Adipose tissue (tissue), 3 donors: Measurements from ENCODE around the gene IL17RD. TPM values are rescaled to one million over a fixed set of nuclear protein-coding genes. Genes with fewer than 3 reads are reported as not detected.
"Not testable (repeated sequence)": the region's sequence is repeated elsewhere in the genome, so short reads cannot be mapped to it uniquely, and the experiment has no call there.

Source experiments
- H3K27ac ChIP-seq: one replicate; pipeline ENCODE4 v1.5.1; 2013; ENCODE audit warnings: low read depth, low read length
- WGBS, 3 donors: extraction: QIAGEN DNeasy Blood & Tissue Kit; methylation state at CpG; one replicate each; pipeline ENCODE4 v1.1.7; 2013; 5-methylcytosine and 5-hydroxymethylcytosine counted together
- polyA plus RNA-seq, 3 donors: library from polyadenylated mRNA; stranded (reverse); fragments of 200-250 nt; gene quantifications; one replicate each; pipeline ENCODE4 v1.2.3, GENCODE V29; 2013
- donor health status: healthy with polysubstance abuse.
- donor health status: Bipolar disorder and iron deficiency.
- donor health status: healthy.

Gene IL17RD
- polyA plus RNA-seq, 3 donors = 0.60 to 3.1 (median 0.85) TPM

DNA sequence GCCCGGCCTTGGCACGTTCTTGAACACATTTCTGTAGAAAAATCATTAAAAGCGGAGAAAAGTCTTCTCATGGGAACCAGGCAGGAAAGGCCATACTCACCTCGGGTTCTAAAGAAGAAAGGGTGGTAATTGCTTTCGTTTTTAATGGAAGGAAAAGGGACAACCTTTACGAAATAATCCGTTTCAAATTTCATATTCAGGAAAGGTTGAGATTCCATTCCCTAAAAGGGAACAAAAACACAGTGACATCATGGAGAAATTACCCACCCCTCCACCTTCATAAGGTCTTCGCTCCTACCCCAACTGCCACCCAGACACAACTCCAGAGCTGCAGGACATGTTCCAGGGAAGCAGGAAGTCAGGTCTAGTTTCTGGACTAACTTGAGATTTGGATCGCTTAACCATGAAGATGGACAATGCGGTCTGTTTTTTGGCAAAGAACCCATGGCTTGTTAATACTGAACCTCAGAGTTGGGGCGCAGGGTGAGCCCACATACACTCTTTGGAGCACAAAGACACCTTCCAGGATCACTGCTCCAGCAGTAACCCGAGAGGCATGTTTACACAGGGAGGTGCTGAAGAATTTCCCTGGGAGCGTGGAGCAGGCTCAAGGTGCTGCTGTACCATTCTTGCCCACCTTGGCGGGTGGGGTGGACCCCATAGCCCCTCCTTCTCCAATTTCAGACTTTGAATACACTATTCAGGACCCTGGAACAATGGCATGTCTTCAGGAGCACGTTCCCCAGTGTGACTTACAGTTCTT, 55.5 kb downstream of the IL17RD start:
- no peak overlapping the region for H3K27ac ChIP-seq
- WGBS, 3 donors = 78 to 88% (median 83%) methylated on average over 15 of the region's 15 CpGs

DNA sequence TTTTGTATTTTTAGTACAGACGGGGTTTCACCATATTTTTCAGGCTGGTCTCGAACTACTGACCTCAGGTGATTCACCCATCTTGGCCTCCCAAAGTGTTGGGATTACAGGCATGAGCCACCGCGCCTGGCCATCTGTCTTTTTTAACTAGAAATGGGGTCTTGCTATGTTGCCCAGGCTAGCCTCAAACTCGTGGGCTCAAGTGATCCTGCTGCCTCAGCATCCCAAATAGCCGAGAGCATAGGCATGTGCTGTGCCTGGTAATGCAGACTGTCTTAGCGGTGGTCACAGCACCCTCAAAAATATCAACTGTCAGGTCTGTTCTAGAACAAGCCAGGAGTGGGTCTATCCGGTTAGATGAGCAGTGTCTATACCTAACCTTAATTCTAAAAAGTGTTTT, 56.5 kb downstream of the IL17RD start:
- 97 to 99% (median 97%) methylated on average over 8 of the region's 8 CpGs for WGBS, 3 donors
- no peak overlapping the region for H3K27ac ChIP-seq

DNA sequence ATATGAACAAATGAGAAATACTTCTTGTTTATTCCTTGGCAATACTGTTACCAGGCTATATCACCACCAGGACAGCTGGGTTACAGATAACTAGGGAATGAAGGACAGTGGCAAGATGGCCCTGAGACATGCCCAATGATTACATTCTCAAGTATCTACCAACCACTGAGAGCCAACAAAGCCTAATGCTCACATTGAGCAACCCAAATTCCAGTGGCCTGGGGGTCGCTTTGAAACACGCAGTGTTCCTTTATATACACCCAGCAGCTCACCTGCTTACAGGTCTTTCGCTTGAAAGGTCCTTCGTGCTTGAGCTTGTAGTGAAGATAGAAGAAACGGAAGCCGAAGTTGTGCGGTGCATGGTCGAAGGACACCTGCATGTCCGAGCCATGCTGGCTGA, 59.6 kb downstream of the IL17RD start:
- 96 to 98% (median 97%) methylated on average over 9 of the region's 9 CpGs for WGBS, 3 donors
- no peak overlapping the region for H3K27ac ChIP-seq

DNA sequence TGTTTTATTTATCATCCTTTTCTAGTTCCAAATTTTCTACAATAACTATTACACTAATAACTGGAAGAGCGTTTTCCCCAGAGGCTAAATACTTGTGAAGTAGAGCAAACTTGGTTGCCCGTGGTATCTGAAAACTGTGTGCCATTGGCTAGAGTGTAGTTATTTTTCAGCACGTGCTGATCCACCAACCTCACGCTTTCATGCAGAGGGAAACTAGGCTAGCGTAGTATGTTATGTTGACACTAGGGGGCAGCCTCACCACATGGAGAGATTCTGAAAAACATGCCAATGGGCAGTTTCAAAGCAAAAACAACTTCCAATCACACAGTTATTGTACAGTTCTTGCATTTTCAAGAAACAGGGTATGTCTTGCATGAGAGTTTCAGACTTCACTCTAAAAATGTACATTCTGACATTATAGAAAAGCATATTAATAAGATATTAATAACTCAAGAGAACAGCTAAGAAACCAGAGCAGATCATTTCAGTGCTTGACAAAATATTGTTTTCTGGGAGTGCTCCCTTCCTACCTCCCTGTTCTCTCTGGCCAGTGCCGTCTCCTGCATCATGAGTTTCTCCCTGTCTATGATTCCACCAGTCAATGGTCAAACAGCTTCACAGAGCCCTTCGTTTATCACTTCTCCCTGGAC, 65.0 kb downstream of the IL17RD start:
- no peak overlapping the region for H3K27ac ChIP-seq
- 12 to 14% (median 12%) methylated on average over 7 of the region's 7 CpGs for WGBS, 3 donors

DNA sequence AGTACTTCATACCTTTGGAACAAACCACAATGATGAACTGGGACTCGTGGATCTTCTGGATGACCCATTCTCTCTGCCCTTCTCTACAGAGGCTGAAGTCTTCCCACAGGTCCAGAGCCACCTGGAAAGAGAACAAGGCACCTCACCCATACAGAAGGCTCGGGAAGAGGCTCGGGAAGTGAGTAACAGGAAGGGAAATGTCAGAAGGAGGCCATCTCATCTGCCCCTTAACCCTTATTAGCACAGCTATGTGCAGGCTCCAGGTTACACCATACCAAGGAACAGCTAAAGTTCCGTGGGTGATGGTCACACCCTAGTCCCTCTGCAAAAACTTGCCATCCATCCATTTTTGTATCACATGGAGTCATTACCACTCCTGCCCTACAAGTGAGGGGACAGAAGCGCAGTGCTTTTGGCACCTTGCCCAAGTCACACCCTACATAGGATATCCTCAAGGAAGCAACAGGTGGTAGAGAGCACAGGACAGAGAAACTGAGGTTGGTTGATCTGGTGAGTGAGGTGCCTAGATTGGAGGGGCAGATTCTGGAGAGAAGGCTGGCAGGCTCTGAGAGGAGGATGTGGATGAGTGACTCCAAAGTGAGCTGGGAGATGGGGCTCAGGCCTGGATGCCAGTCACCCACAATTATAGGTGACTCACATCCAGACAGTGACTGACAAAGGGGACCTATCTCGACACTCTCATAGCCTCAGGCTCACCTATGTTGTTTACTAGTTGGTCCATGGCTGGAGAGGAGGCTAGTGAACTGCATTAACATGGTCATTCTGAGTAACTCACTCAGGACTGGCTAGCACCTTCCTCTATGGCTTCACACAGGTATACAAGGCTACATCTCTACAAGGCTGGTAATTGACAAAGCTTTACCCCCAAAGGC, 66.5 kb downstream of the IL17RD start:
- 57 to 79% (median 72%) methylated on average over 6 of the region's 6 CpGs for WGBS, 3 donors
- H3K27ac ChIP-seq = no peak overlapping the region

DNA sequence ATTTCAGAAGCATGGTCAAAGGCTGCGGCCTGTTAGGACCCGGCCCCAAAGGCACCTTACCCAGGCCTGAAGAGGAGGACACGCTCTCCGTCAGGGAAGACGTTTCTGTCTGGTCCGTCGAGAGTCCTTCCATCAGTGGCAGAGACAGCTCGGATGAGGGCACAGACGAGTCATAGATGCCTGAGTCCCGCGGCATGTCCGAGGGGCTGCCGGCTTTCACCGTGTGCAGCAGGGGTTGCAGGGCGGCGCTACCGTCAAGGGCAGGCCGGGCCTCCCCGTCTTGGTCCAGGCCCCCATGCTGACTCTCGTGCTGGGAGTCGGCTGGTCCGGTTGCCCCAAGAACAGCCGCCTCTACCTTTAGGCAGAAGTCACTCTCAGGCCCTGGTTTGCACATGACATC, 67.6 kb downstream of the IL17RD start:
- 93 to 96% (median 94%) methylated on average over 23 of the region's 23 CpGs for WGBS, 3 donors
- no peak overlapping the region for H3K27ac ChIP-seq

DNA sequence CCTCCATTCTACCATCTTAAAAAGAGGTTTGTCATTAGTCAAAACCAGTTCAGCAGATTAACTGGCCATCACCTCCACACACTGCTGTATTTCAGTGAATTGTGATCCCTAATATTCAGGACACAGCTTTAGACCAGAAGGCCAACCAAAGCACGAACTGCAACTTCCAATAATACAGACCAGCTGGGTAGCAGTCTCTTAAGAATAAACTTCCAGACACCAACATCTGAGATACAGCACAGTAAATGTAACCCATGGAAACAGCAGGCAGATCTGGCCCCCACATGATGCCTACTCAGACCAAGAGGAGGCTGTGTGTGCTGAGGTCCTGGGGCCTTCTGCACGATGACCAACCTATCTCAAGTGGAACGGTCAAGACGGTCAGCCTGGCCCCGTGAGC, 69.8 kb downstream of the IL17RD start:
- 91 to 98% (median 92%) methylated on average over 5 of the region's 5 CpGs for WGBS, 3 donors
- H3K27ac ChIP-seq = no peak overlapping the region

DNA sequence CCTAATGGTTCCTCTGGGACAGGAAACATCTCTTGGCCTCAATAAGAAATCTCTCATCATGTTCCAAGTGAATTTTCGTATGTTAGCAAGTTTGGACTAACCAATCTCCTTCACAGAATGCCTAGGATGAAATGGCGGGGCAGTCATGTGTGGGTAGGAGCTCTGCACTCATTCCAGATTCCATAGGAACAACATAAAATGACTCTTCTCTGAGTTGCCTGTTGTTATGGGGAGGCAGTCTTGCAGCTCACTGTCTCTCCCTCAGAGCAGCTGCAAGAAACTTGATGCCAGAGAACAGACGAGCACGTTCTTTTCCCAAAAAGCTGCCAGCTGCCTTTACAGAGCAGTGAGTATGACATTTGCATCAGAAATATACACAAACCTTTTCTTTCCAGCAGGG, 70.6 kb downstream of the IL17RD start:
- 63 to 74% (median 68%) methylated on average over 4 of the region's 4 CpGs for WGBS, 3 donors
- H3K27ac ChIP-seq = no peak overlapping the region

DNA sequence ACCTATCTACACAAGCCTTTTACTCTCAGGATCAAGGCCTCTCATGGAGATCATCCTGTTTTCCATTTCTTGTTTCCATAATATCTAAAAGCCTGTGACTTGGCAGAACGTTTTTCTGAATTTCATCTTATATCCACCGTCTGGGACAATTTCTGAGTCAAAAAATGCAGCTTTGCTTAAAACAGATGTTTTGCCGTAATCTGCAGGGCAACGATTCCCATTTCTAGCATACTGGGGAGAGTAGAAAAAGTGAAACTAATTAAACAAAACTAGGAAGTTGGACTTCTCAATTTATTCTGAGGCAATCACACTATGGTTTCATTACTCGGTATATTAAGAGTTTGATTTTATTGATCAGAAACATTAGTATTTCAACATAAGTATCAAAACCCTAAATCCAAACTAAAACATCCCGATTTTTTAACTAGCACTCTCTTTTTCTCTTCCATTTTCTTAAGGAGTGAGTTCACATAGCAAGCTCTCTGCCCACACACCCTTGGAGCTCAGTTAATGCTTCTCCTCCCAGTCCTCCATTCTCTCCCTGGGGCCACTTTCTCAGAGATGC, 71.1 kb downstream of the IL17RD start:
- WGBS, 3 donors = 40 to 78% (median 50%) methylated on average over 6 of the region's 6 CpGs
- H3K27ac ChIP-seq = no peak overlapping the region

DNA sequence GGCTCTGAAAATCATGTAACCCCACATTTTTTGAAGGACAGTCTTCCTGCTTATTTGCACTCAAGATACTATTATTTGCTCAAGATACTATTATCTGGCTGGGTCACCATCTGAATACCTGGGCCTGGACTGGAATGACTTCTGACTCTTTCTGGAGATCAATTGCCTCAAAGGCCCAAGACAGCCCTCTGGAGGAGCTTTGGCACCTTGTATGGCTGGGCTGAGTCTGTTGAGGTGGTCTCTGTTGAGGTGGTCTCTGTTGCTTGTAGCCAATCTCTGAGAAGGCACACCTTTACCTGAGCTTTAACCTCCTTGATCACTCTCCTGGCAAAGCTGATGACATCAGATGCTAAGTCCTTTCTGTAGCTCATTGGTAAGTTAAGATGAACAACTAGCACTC, 71.7 kb downstream of the IL17RD start:
- no peak overlapping the region for H3K27ac ChIP-seq

DNA sequence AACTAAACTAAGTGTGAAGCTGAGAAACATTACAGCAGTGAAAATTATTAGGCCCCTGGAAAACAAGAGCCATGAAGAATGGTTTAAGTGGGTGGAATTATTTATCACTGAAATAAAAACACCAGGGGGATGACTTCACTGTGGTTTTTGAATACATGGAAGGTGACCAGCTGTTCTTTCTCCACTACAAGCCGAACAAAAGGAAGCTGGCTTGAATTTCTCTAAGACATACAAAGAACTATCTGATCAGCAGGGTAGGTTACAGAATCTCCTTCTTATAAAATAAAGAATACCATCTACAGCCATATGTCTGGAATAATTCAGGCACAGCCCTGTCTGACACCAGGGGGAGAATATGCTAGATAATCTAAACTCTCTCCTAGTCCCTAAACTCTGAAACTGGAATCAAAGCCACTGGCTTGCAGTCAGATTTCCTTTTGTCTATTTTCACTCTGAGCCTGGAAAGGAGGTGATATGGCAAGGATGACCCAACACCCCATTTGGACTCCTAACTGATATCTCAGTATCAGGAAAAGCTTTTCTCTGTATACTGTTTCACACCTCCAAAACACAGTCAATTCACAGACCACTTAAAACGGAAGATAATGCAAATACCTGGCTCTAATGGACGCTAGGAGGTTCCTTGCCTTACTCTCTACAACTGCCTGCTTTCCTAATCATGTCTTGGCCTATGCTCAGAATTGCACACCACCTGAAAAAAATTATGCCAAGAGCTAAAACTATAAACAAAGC, 73.5 kb downstream of the IL17RD start:
- 72 to 85% (median 75%) methylated on average over 3 of the region's 3 CpGs for WGBS, 3 donors
- H3K27ac ChIP-seq = no peak overlapping the region

DNA sequence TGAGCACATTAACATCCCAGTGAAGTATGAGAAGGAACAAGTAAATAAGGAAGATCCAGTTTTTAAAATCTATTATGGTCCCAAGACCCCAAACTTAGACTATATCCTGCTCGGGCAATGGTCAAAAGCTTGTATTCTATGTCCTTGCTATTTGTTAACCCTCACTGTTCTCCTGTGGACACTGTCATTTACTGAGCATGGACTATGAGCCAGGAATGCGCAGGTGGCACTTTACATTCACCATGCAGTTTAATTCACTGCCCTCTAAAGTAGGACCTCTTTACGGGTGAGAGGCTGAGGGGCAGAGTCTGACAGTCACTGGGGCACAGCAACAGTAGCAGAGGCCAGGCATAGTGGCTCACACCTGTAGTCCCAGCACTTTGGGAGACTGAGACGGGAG, 76.1 kb downstream of the IL17RD start:
- 93 to 94% (median 94%) methylated on average over 4 of the region's 4 CpGs for WGBS, 3 donors
- H3K27ac ChIP-seq = no peak overlapping the region

DNA sequence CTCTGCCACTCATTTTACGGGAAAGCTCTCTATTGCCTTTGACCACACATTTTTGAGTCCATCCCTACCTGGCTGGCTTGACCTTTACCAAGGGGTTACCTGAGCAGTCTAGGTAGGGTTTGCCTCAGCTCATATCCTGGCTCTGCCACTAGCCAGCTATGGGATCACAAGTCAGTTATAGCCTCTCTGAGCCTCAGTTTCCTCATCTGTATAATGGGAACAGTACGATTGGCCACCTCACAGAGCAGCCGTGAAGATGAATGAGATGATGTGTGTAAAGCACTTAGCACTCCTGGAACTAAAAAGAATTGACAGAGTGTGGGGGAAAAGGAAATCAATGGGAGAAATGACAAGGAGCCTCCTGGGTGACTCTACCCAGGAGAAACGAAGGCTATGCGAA, 76.7 kb downstream of the IL17RD start:
- H3K27ac ChIP-seq = no peak overlapping the region
- WGBS, 3 donors = 70 to 88% (median 75%) methylated on average over 5 of the region's 5 CpGs

DNA sequence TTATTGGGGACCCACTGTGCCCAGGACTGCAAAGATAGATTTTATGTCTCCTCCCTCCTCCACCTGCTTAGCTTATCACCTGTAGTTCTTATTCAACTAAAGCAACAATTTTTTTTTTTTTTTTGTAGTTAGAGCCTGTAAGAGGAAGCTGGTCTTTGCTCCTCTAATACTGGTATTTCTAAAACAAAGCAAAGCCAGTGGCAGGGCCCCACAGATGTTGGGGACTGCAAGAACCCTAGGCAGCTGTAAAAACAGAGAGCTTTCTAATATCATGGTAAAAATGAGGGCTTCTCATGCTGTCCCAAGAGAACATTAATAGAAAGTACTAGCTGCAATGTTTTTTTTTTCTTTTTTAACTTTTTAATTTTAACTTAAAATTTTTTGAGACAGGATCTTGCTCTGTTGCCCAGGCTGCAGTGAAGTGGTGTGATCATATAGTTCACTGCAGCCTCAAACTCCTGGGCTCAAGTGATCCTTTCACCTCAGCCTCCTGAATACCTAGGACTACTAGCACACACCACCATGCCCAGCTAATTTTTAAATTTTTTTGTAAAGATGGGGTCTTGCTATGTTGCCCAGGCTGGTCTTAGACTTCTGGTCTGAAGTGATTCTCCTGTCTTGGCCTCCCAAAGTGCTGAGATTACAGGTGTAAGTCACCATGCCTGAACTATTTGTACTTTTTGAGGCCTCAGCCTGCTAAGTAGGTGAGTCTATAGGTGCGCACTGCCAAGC, 77.6 kb downstream of the IL17RD start:
- WGBS, 3 donors = 96 to 100% (median 100%) methylated on average over 1 of the region's 1 CpG
- H3K27ac ChIP-seq = no peak overlapping the region

DNA sequence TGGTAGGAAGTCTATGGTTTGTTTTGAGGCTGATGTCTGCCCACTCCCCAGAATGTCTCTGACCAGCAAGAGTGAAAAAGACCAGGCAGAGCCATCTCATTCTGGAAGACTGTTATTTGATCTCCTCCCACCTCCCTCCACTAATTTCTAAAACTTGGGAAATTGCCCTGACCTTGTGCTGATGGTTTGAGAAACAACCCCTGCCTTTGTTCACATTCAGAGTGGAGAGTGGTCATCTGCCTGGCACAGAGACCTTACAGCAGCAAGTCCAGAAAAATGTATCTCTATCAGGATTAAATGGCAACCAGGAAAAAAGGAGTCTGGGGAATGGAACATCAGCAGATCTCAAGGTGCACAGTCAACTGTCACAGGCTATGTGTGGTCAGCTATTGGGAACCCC, 79.0 kb downstream of the IL17RD start:
- H3K27ac ChIP-seq = no peak overlapping the region

DNA sequence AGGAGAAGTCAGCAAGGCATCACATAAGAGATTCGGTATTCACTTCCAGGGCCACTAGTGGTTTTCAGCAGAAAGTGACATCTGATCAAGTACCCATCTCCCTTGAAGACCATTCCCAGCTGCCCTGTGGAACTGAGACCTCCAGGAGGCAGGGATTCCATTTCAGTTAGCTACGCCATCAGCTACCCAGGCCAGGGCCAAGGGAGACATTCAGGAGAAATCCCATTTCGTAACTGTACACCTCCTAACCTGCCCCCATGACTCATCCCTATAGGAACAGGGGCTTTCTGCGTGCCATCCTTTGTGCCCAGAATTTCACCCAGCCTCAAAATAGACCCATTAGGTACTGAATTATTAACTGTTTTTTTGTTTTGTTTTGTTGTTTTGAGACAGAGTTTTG, 79.9 kb downstream of the IL17RD start:
- WGBS, 3 donors = 92 to 97% (median 95%) methylated on average over 4 of the region's 4 CpGs
- no peak overlapping the region for H3K27ac ChIP-seq

DNA sequence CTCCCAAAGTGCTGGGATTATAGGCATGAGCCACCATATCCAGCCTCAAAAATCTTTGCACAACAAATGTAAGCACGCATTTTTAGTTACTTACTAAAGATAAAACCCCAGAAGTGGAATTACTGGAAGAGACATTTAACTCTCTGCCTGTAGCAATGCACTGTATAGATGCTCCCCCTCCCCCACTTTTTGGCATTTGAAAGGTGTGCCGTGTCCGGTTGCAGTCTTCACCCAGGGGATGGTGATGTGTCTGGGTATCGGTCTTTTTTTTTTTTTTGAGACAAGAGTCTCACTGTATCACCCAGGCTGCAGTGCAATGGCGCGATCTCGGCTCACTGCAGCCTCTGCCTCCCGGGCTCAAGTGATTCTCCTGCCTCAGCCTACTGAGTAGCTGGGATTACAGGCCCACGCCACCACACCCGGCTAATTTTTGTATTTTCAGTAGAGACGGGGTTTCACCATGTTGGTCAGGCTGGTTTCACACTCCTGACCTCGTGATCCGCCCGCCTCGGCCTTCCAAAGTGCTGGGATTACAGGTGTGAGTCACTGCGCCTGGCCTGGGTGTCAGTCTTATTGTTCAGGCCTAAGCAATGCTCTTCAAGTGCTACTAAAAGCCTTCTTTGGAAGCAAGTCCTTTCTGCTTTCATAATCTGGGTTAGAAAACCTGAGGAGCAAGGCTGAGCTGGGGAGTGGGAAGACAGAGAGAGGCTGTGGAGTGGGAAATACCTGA, 81.7 kb downstream of the IL17RD start:
- H3K27ac ChIP-seq = not testable (repeated sequence)
- WGBS, 3 donors = 93 to 95% (median 94%) methylated on average over 16 of the region's 16 CpGs
